Body of pancreas (tissue), 4 donors: ENCODE results near the gene SFPQ.

Source experiments
- POLR2A ChIP-seq, 3 donors: fragments of 450-650 bp; IDR thresholded peaks; one replicate each; pipeline ENCODE4 v1.6.1; 2016; ENCODE audit warnings: antibody characterized with exemption in 3 of 3, mild to moderate bottlenecking in 2 of 3
- TF ChIP-seq, protein P1 (sequence below), 7 experiments: fragments of 450-650 bp in 4 of 7; fragments of 200-600 bp in 3 of 7; sonication (generic) in 3 of 7; IDR thresholded peaks; one replicate each; pipeline ENCODE4 v1.5.1; 2016 to 2019; ENCODE audit warnings: antibody characterized with exemption in 7 of 7

DNA sequence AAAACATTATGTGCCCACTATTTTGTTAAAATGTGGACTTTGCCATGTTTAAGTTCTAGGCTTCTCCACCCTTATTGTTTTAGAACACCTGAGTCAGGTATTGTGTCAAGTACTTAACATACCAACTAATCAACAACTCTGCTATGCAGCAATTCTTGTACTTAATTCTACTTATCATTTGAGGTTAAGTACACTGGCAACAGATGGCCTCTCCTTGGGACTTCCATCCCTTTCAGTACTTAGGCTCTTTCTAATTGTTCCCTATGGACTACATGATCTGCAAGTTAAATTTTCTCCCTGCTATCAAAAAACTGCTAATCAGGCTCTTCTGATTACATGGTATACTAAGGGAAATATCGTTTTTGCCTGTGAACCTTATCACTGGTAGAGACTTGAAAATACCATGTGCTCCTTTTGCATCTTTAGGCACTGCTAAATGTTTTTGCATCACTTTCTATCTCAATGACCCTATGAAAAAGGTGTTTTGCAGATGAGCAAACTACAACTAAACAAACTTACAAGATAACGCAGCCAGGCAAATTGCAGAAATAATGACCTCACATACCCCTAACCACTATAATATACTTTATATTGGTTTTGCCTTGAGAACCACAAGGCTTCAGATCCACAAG lies 18.9 kb downstream of the SFPQ start:
- TF ChIP-seq, protein P1, sequence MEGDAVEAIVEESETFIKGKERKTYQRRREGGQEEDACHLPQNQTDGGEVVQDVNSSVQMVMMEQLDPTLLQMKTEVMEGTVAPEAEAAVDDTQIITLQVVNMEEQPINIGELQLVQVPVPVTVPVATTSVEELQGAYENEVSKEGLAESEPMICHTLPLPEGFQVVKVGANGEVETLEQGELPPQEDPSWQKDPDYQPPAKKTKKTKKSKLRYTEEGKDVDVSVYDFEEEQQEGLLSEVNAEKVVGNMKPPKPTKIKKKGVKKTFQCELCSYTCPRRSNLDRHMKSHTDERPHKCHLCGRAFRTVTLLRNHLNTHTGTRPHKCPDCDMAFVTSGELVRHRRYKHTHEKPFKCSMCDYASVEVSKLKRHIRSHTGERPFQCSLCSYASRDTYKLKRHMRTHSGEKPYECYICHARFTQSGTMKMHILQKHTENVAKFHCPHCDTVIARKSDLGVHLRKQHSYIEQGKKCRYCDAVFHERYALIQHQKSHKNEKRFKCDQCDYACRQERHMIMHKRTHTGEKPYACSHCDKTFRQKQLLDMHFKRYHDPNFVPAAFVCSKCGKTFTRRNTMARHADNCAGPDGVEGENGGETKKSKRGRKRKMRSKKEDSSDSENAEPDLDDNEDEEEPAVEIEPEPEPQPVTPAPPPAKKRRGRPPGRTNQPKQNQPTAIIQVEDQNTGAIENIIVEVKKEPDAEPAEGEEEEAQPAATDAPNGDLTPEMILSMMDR (IDR thresholded peaks at IDR 0.05), result no peak
- TF ChIP-seq POLR2A (IDR thresholded peaks at IDR 0.05), result no peak
